IMR-90 (cell line): ENCODE measurements around the gene CASZ1. TPM values are rescaled to one million over a fixed set of nuclear protein-coding genes. Genes with fewer than 3 reads are reported as not detected.

Source experiments
- ATAC-seq: fragments of 200-7000 bp; cut with Tn5 transposase; 2 replicates; pipeline ENCODE4 v1.9.1; 2020; ENCODE audit warnings: low read depth, mild to moderate bottlenecking, moderate library complexity
- BruUV-seq: library from RNA; stranded (reverse); fragments of 400-500 nt; replicated peaks from 2 replicates; lab custom pipeline; 2021; lab: Mats Ljungman, UMichigan
- CTCF ChIA-PET: fragments of 300-600 bp; formaldehyde crosslinking; extraction: SDS; loops from one replicate; lab custom pipeline; 2021; ENCODE audit warnings: antibody characterized with exemption; lab: Yijun Ruan, JAX
- POLR2A ChIA-PET: fragments of 300-600 bp; sonication (Branson Sonifier 250); formaldehyde crosslinking; loops from one replicate; lab custom pipeline; 2022; ENCODE audit warnings: antibody characterized with exemption; ENCODE audit not compliant: unreplicated experiment; lab: Charles Lee
- DNase-seq: peaks from one replicate; pipeline ENCODE4 v3.0.0; 2013
- H2AFZ ChIP-seq: replicated peaks from 2 replicates; pipeline ENCODE3; 2013; ENCODE audit warnings: low read length, mild to moderate bottlenecking; ENCODE audit not compliant: poor library complexity
- H2AK5ac ChIP-seq: 2 replicates; pipeline ENCODE4 v1.6.1; 2013; ENCODE audit warnings: low read depth, low read length, inconsistent platforms
- H2AK9ac ChIP-seq: replicated peaks from 2 replicates; pipeline ENCODE3; 2013; ENCODE audit warnings: mild to moderate bottlenecking, low read depth, low read length, moderate library complexity; ENCODE audit not compliant: poor library complexity
- H2BK120ac ChIP-seq: 2 replicates; pipeline ENCODE4 v1.6.1; 2013; ENCODE audit warnings: low read depth, low read length, inconsistent platforms
- H2BK15ac ChIP-seq: 3 replicates; pipeline ENCODE4 v1.6.1; 2013; ENCODE audit warnings: low read depth, low read length, inconsistent platforms
- H2BK20ac ChIP-seq: 2 replicates; pipeline ENCODE4 v1.6.1; 2013; ENCODE audit warnings: low read depth, mild to moderate bottlenecking, inconsistent platforms, low read length, moderate library complexity
- H2BK5ac ChIP-seq: 2 replicates; pipeline ENCODE4 v1.6.1; 2013; ENCODE audit warnings: mild to moderate bottlenecking, low read depth, low read length, inconsistent platforms; ENCODE audit not compliant: poor library complexity, severe bottlenecking
- H3K14ac ChIP-seq: replicated peaks from 2 replicates; pipeline ENCODE4 v1.6.1; 2013; ENCODE audit warnings: low read depth, low read length, inconsistent platforms
- H3K18ac ChIP-seq: 2 replicates; pipeline ENCODE4 v1.6.1; 2013; ENCODE audit warnings: low read depth, low read length, control low read depth
- H3K23ac ChIP-seq: 2 replicates; pipeline ENCODE4 v1.6.1; 2013; ENCODE audit warnings: low read depth, low read length, inconsistent platforms
- H3K27ac ChIP-seq: 2 replicates; pipeline ENCODE4 v1.5.1; 2013; ENCODE audit warnings: mild to moderate bottlenecking, control low read depth, low read length; ENCODE audit not compliant: insufficient read depth
- H3K27me3 ChIP-seq: 2 replicates; pipeline ENCODE4 v1.6.1; 2013; ENCODE audit warnings: low read length; ENCODE audit not compliant: control insufficient read depth, insufficient read depth
- H3K36me3 ChIP-seq: 2 replicates; pipeline ENCODE4 v1.6.1; 2013; ENCODE audit warnings: low read length, mixed read lengths; ENCODE audit not compliant: control insufficient read depth, insufficient read depth
- H3K4ac ChIP-seq: 2 replicates; pipeline ENCODE4 v1.6.1; 2013; ENCODE audit warnings: low read depth, low read length, inconsistent platforms
- H3K4me1 ChIP-seq: 2 replicates; pipeline ENCODE4 v1.6.1; 2013; ENCODE audit warnings: low read length, mixed read lengths; ENCODE audit not compliant: control insufficient read depth, insufficient read depth
- H3K4me2 ChIP-seq: 2 replicates; pipeline ENCODE4 v1.6.1; 2013; ENCODE audit warnings: low read depth, mild to moderate bottlenecking, control low read depth, low read length, moderate library complexity
- H3K4me3 ChIP-seq: 2 replicates; pipeline ENCODE4 v1.5.1; 2013; ENCODE audit warnings: low read depth, mild to moderate bottlenecking, control low read depth, low read length, moderate library complexity; ENCODE audit not compliant: insufficient read depth
- H3K56ac ChIP-seq: 2 replicates; pipeline ENCODE4 v1.6.1; 2013; ENCODE audit warnings: low read length, inconsistent platforms; ENCODE audit not compliant: insufficient read depth; ENCODE audit errors: extremely low read depth
- H3K79me1 ChIP-seq, 2 experiments: 2 replicates each; pipeline ENCODE4 v1.6.1; 2013; ENCODE audit warnings: low read length in 2 of 2, inconsistent platforms in 1 of 2, low read depth in 1 of 2
- H3K9ac ChIP-seq: 2 replicates; pipeline ENCODE4 v1.6.1; 2013; ENCODE audit warnings: low read depth, low read length, control low read depth
- H3K9me1 ChIP-seq: 2 replicates; pipeline ENCODE4 v1.6.1; 2013; ENCODE audit warnings: low read length, inconsistent platforms; ENCODE audit not compliant: insufficient read depth
- H3K9me3 ChIP-seq: 2 replicates; pipeline ENCODE4 v1.6.1; 2013; ENCODE audit warnings: low read length; ENCODE audit not compliant: control insufficient read depth, insufficient read depth
- H4K20me1 ChIP-seq: 2 replicates; pipeline ENCODE4 v1.6.1; 2013; ENCODE audit warnings: low read length, inconsistent platforms; ENCODE audit not compliant: insufficient read depth
- H4K5ac ChIP-seq: 2 replicates; pipeline ENCODE4 v1.6.1; 2013; ENCODE audit warnings: mild to moderate bottlenecking, low read depth, low read length, control low read depth
- H4K8ac ChIP-seq, 2 experiments: 2 replicates each; pipeline ENCODE4 v1.6.1; 2013; ENCODE audit warnings: low read depth in 2 of 2, low read length in 2 of 2, control low read depth in 1 of 2, inconsistent platforms in 1 of 2
- H4K91ac ChIP-seq: 2 replicates; pipeline ENCODE4 v1.6.1; 2013; ENCODE audit warnings: low read depth, low read length, inconsistent platforms; ENCODE audit not compliant: insufficient read depth
- BHLHE40 ChIP-seq: fragments of 150-350 bp; IDR thresholded peaks from 2 replicates; pipeline ENCODE4 v1.6.1; 2016; ENCODE audit warnings: mild to moderate bottlenecking, low read depth, low read length
- CEBPB ChIP-seq: IDR thresholded peaks from 2 replicates; pipeline ENCODE4 v1.6.1; 2012; ENCODE audit warnings: low read depth, low read length, improper control_type of control experiment
- CHD1 ChIP-seq: IDR thresholded peaks from 2 replicates; pipeline ENCODE4 v1.6.1; 2012; ENCODE audit warnings: low read depth, low read length, improper control_type of control experiment
- CTCF ChIP-seq: conservative IDR thresholded peaks from 2 replicates; pipeline ENCODE4 v1.5.1; 2012; ENCODE audit warnings: mild to moderate bottlenecking, low read depth, low read length, improper control_type of control experiment
- ELK1 ChIP-seq: fragments of 150-350 bp; IDR thresholded peaks from 2 replicates; pipeline ENCODE4 v1.6.1; 2016; ENCODE audit warnings: low read depth, mild to moderate bottlenecking, low read length, moderate library complexity, borderline replicate concordance
- FOS ChIP-seq: fragments of 150-350 bp; IDR thresholded peaks from 2 replicates; pipeline ENCODE4 v1.6.1; 2016; ENCODE audit warnings: low read depth, low read length
- MAFK ChIP-seq: IDR thresholded peaks from 2 replicates; pipeline ENCODE4 v1.6.1; 2012; ENCODE audit warnings: low read depth, low read length, improper control_type of control experiment
- MAZ ChIP-seq: IDR thresholded peaks from 2 replicates; pipeline ENCODE4 v1.6.1; 2012; ENCODE audit warnings: low read depth, mild to moderate bottlenecking, low read length, improper control_type of control experiment, moderate library complexity, borderline replicate concordance
- MXI1 ChIP-seq: IDR thresholded peaks from 2 replicates; pipeline ENCODE4 v1.6.1; 2012; ENCODE audit warnings: low read depth, mild to moderate bottlenecking, low read length, moderate library complexity, borderline replicate concordance
- NFE2L2 ChIP-seq: fragments of 150-350 bp; IDR thresholded peaks from 2 replicates; pipeline ENCODE4 v1.6.1; 2016; ENCODE audit warnings: low read depth, mild to moderate bottlenecking, low read length
- POLR2A ChIP-seq: IDR thresholded peaks from 2 replicates; pipeline ENCODE4 v1.6.1; 2012; ENCODE audit warnings: mild to moderate bottlenecking, low read depth, low read length
- RAD21 ChIP-seq: IDR thresholded peaks from 2 replicates; pipeline ENCODE4 v1.6.1; 2012; ENCODE audit warnings: low read length, improper control_type of control experiment
- RCOR1 ChIP-seq: IDR thresholded peaks from 2 replicates; pipeline ENCODE4 v1.6.1; 2012; ENCODE audit warnings: mild to moderate bottlenecking, low read length, improper control_type of control experiment; ENCODE audit not compliant: insufficient replicate concordance
- RFX5 ChIP-seq: IDR thresholded peaks from 2 replicates; pipeline ENCODE4 v1.8.0; 2012; ENCODE audit warnings: low read depth, mild to moderate bottlenecking, low read length, moderate library complexity
- SMC3 ChIP-seq: fragments of 150-350 bp; IDR thresholded peaks from 2 replicates; pipeline ENCODE4 v1.6.1; 2016; ENCODE audit warnings: low read depth, mild to moderate bottlenecking, antibody characterized with exemption, low read length, moderate library complexity
- USF2 ChIP-seq: fragments of 150-350 bp; IDR thresholded peaks from 2 replicates; pipeline ENCODE4 v1.6.1; 2017; ENCODE audit warnings: mild to moderate bottlenecking, antibody characterized with exemption, low read length, low read depth
- WGBS, 2 experiments: methylation state at CpG; one replicate each; pipeline versions ENCODE4 v1.1.5 to v1.1.7; 2013; ENCODE audit warnings: missing lambda C conversion rate in 2 of 2; ENCODE audit not compliant: insufficient read length in 1 of 2; ENCODE audit errors: extremely low coverage in 2 of 2; 5-methylcytosine and 5-hydroxymethylcytosine counted together
- dilution Hi-C: fragments of 300-500 bp; cut with HindIII; formaldehyde crosslinking; loops from one replicate; pipeline ENCODE4 v1.14.3; 2018; ENCODE audit warnings: low sequenced_read_pairs; ENCODE audit not compliant: unreplicated experiment
- in situ Hi-C: fragments of 300-500 bp; cut with MboI; formaldehyde crosslinking; loops from 3 replicates; pipeline ENCODE4 v1.14.3; 2019; ENCODE audit warnings: low sequenced_read_pairs, inconsistent platforms, mixed read lengths
- intact Hi-C: fragments of 100-400 bp; cut with micrococcal nuclease; formaldehyde crosslinking; loops from 2 replicates; pipeline ENCODE4 v1.10.0; 2022
- polyA plus RNA-seq, 3 experiments: library from polyadenylated mRNA; depleted of rRNA; stranded (reverse); fragments of >200 nt; gene quantifications; 2 replicates each; pipeline ENCODE4 v1.2.3, GENCODE V29; 2012; ENCODE audit warnings: low replicate concordance in 1 of 3
- total RNA-seq: library from RNA; depleted of rRNA; stranded (reverse); fragments of >200 nt; gene quantifications from 2 replicates; pipeline ENCODE4 v1.2.3, GENCODE V29; 2012

CASZ1 gene
- total and polyA plus RNA-seq, 2 of the 4 experiments (the other 2 are of a cell fraction) = 0.18 to 0.24 TPM

GRCh38 chr1:10834770-10835412 lies 38.4 kb upstream of the CASZ1 start:
- Histone ChIP-seq H3K79me1 (no peaks in the 10 kb centered on the region), H2BK5ac (no peak overlapping the region), H3K4me3 (no peak overlapping the region), H3K18ac (no peak overlapping the region), H3K27me3 (peaks cover 52% of the 10 kb centered on the region), H3K4me1 (no peaks in the 10 kb centered on the region), H3K27ac (no peak overlapping the region), H3K14ac (no peak overlapping the region), H2BK120ac (no peak overlapping the region), H3K36me3 (no peaks in the 10 kb centered on the region), H2BK20ac (no peak overlapping the region), H2AK9ac (no peak overlapping the region), H3K4me2 (no peak overlapping the region), H3K23ac (no peak overlapping the region), H4K8ac (no peak overlapping the region), H3K9me3 (no peaks in the 10 kb centered on the region), H2BK15ac (no peak overlapping the region), H4K5ac (no peak overlapping the region), H2AFZ (no peak overlapping the region), H3K4ac (no peak overlapping the region), H3K56ac (no peak overlapping the region), H2AK5ac (no peak overlapping the region), H4K20me1 (no peaks in the 10 kb centered on the region; the same call in 1 of the 2 replicates), H4K91ac (no peak overlapping the region), H3K9me1 (no peaks in the 10 kb centered on the region), H3K9ac (no peak overlapping the region)
- CTCF ChIA-PET = no interaction called here
- in situ Hi-C loops (no loop called here), dilution Hi-C loops (no loop called here), intact Hi-C loops (no loop called here)
- POLR2A ChIA-PET = no interaction called here
- DNase-seq (no peak), ATAC-seq (no peak)
- BruUV-seq = no TSS peak
- TF ChIP-seq CTCF (no peak), SMC3 (no peak), BHLHE40 (no peak), NFE2L2 (no peak), ELK1 (no peak), RCOR1 (no peak), RFX5 (no peak), CEBPB (no peak), MXI1 (no peak), RAD21 (no peak), CHD1 (no peak), FOS (no peak), MAFK (no peak), USF2 (no peak), MAZ (no peak), POLR2A (no peak)
- WGBS, 2 experiments = no CpG with 5 or more reads among the region's 16 CpGs
